K562 (cell line): ENCODE data around the gene HTRA3. TPM values are rescaled to one million over a fixed set of nuclear protein-coding genes. Genes with fewer than 3 reads are reported as not detected.
A peak's percentile ranks its signal among the peaks of the same experiment; 100 is the strongest.

Experiments
- HNRNPL ChIP-seq: fragments of 200-400 bp; formaldehyde crosslinking; IDR thresholded peaks from 2 replicates; pipeline ENCODE4 v1.6.1; 2017; ENCODE audit warnings: low read depth, mild to moderate bottlenecking, low read length
- LCOR ChIP-seq: sonication (generic); formaldehyde crosslinking; IDR thresholded peaks from 2 replicates; pipeline ENCODE4 v1.8.0; 2022; ENCODE audit warnings: mild to moderate bottlenecking, missing genetic modification reagents
- MTA3 ChIP-seq: fragments of 450-650 bp; formaldehyde crosslinking; IDR thresholded peaks from 2 replicates; pipeline ENCODE4 v1.6.1; 2017; ENCODE audit warnings: mild to moderate bottlenecking, borderline replicate concordance
- NCOA2 ChIP-seq, 2 experiments: fragments of 450-650 bp; IDR thresholded peaks; 2 replicates each; pipeline ENCODE4 v1.6.1; 2018; ENCODE audit warnings: mild to moderate bottlenecking in 2 of 2, moderate library complexity in 1 of 2; ENCODE audit not compliant: partially characterized antibody in 2 of 2
- NCOA6 ChIP-seq: fragments of 450-650 bp; IDR thresholded peaks from 2 replicates; pipeline ENCODE4 v1.6.1; 2017; ENCODE audit warnings: mild to moderate bottlenecking
- NFRKB ChIP-seq: fragments of 450-650 bp; IDR thresholded peaks from 2 replicates; pipeline ENCODE4 v1.6.1; 2016; ENCODE audit warnings: low read depth
- PCBP1 ChIP-seq: fragments of 200-400 bp; formaldehyde crosslinking; IDR thresholded peaks from 2 replicates; pipeline ENCODE4 v1.6.1; 2018; ENCODE audit warnings: mild to moderate bottlenecking, low read depth, low read length; ENCODE audit not compliant: poor library complexity, severe bottlenecking
- RB1 ChIP-seq: fragments of 450-650 bp; IDR thresholded peaks from 2 replicates; pipeline ENCODE4 v1.6.1; 2017; ENCODE audit warnings: low read depth, mild to moderate bottlenecking
- SIN3B ChIP-seq: fragments of 450-650 bp; IDR thresholded peaks from 2 replicates; pipeline ENCODE4 v1.6.1; 2017; ENCODE audit warnings: low read depth, mild to moderate bottlenecking, moderate library complexity
- SMARCA5 ChIP-seq: fragments of 450-650 bp; IDR thresholded peaks from 2 replicates; pipeline ENCODE4 v1.6.1; 2016
- SPI1 ChIP-seq: IDR thresholded peaks from 2 replicates; pipeline ENCODE4 v1.6.1; 2011; ENCODE audit warnings: low read depth, low read length, control low read depth, borderline replicate concordance
- ZBTB8A ChIP-seq: fragments of 450-650 bp; IDR thresholded peaks from 2 replicates; pipeline ENCODE4 v1.6.1; 2018; ENCODE audit warnings: mild to moderate bottlenecking, moderate library complexity; ENCODE audit not compliant: partially characterized antibody
- ZEB2 ChIP-seq: fragments of 450-650 bp; IDR thresholded peaks from 2 replicates; pipeline ENCODE4 v1.6.1; 2016
- ZNF263 ChIP-seq: sonication (generic); formaldehyde crosslinking; IDR thresholded peaks from 2 replicates; pipeline ENCODE4 v1.8.0; 2022; ENCODE audit warnings: mild to moderate bottlenecking, missing genetic modification reagents, borderline replicate concordance
- ZNF324 ChIP-seq: fragments of 250-450 bp; sonication (Bioruptor Pico); IDR thresholded peaks from 2 replicates; pipeline ENCODE4 v1.4.0; 2020; ENCODE audit warnings: mild to moderate bottlenecking
- ZNF384 ChIP-seq: IDR thresholded peaks from 2 replicates; pipeline ENCODE4 v1.6.1; 2012; ENCODE audit warnings: low read depth, low read length, improper control_type of control experiment
- ZNF444 ChIP-seq: fragments of 250-450 bp; sonication (Bioruptor Pico); IDR thresholded peaks from 2 replicates; pipeline ENCODE4 v1.4.0; 2020; ENCODE audit warnings: mild to moderate bottlenecking, moderate library complexity
- polyA plus RNA-seq, 8 experiments: library from polyadenylated mRNA; depleted of rRNA in 4 of 8; stranded (reverse) in 5 of 8; unstranded in 3 of 8; fragments of >200 nt; fragmentation: Nextera tagmentation in 2 of 8; fragmentation: Illumina TruSeq in 1 of 8; extraction: Ambion mirVana in 2 of 8; extraction: Trizol in 1 of 8; gene quantifications; 2 replicates each; pipeline versions ENCODE4 v1.2.1 to v1.2.3, GENCODE V29; 2011 to 2014; ENCODE audit warnings: inconsistent platforms in 1 of 8, missing spikeins in 1 of 8
- total RNA-seq, 7 experiments: library from RNA; depleted of rRNA in 6 of 7; stranded (reverse); fragments of >200 nt in 6 of 7; fragmentation: Illumina TruSeq in 2 of 7; extraction: Trizol in 2 of 7; gene quantifications; 2 replicates each; pipeline versions ENCODE4 v1.2.1 to v1.2.3, GENCODE V29; 2011 to 2021; ENCODE audit warnings: low replicate concordance in 1 of 7
- TF ChIP-seq, protein P1 (sequence below): fragments of 450-650 bp; IDR thresholded peaks from 2 replicates; pipeline ENCODE4 v1.6.1; 2016
- TF ChIP-seq, protein P2 (sequence below): fragments of 250-450 bp; sonication (Bioruptor Pico); IDR thresholded peaks from 2 replicates; pipeline ENCODE4 v1.8.0; 2021; ENCODE audit warnings: borderline replicate concordance, mild to moderate bottlenecking, moderate library complexity; ENCODE audit not compliant: poor library complexity, severe bottlenecking
- TF ChIP-seq, protein P3 (sequence below): fragments of 250-450 bp; sonication (Bioruptor Pico); IDR thresholded peaks from 2 replicates; pipeline ENCODE4 v1.5.0; 2020; ENCODE audit warnings: mild to moderate bottlenecking
- TF ChIP-seq, protein P4 (sequence below): fragments of 250-450 bp; sonication (Bioruptor Pico); IDR thresholded peaks from 2 replicates; pipeline ENCODE4 v1.5.1; 2021; ENCODE audit warnings: mild to moderate bottlenecking
- TF ChIP-seq, protein P5 (sequence below): fragments of 250-450 bp; sonication (Bioruptor Pico); IDR thresholded peaks from 2 replicates; pipeline ENCODE4 v1.4.0; 2020; ENCODE audit warnings: mild to moderate bottlenecking

The HTRA3 gene
- total and polyA plus RNA-seq, 9 of the 15 experiments (the other 6 are each of a cell fraction or from before 2014, with no cell fraction given), result 0.04 TPM; not detected in 8

DNA sequence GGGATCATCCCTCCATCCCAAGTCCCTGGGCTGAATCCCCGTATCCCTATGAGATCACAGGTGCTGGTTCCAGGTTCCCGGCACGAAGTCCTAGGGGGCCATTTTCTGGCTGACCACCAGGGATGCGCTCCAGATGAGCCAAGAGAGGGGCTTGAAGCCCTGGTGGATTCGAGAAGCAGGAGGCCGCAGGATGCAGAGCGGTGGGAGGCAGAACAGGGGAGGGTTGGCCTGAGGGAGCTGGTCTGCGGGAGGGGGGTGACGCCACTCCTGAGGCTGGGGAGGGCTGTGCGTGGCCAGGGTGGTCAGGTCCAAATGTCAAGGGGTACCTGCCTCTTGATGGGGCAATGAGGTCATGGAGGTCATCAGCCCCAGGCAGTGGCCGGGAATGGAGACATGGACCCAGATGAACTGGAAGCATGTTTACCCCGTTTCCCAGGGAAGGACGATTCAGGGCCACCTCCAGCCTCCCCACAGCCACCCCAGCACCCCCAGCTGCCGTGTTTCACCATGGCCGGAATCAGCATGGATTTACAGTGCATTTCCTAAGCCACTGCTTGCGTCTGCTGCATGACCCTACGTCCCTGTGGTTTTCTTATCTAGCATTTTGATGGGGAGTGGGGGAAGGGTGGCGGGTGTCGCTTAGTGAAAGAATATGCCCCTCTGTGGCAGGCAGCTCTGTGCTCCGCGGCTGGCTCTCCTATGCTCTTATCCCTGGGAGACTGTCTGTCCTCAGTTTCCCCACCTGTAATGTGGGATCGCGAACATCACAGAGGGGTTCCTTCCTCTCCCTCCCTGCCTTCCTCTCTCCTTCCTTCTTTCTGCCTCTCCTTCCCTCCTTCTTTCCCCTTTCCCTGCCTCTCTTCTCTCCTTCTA is 17.0 kb upstream of the HTRA3 start (continued):
- TF ChIP-seq, protein P1, sequence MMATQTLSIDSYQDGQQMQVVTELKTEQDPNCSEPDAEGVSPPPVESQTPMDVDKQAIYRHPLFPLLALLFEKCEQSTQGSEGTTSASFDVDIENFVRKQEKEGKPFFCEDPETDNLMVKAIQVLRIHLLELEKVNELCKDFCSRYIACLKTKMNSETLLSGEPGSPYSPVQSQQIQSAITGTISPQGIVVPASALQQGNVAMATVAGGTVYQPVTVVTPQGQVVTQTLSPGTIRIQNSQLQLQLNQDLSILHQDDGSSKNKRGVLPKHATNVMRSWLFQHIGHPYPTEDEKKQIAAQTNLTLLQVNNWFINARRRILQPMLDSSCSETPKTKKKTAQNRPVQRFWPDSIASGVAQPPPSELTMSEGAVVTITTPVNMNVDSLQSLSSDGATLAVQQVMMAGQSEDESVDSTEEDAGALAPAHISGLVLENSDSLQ, result peak; percentile 48
- TF ChIP-seq ZNF324 (CRISPR knock-in tag), result no peak
- TF ChIP-seq HNRNPL, result no peak
- TF ChIP-seq RB1, result no peak
- TF ChIP-seq, protein P2, sequence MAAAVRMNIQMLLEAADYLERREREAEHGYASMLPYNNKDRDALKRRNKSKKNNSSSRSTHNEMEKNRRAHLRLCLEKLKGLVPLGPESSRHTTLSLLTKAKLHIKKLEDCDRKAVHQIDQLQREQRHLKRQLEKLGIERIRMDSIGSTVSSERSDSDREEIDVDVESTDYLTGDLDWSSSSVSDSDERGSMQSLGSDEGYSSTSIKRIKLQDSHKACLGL (CRISPR knock-in tag), result no peak
- no peak for TF ChIP-seq ZNF444 (CRISPR knock-in tag)
- no peak for TF ChIP-seq SIN3B
- no peak for TF ChIP-seq NCOA2 (IDR thresholded peaks at IDR 0.05; ENCODE audit: partially characterized antibody in 2 of 2)
- no peak for TF ChIP-seq ZNF384
- TF ChIP-seq, protein P3, sequence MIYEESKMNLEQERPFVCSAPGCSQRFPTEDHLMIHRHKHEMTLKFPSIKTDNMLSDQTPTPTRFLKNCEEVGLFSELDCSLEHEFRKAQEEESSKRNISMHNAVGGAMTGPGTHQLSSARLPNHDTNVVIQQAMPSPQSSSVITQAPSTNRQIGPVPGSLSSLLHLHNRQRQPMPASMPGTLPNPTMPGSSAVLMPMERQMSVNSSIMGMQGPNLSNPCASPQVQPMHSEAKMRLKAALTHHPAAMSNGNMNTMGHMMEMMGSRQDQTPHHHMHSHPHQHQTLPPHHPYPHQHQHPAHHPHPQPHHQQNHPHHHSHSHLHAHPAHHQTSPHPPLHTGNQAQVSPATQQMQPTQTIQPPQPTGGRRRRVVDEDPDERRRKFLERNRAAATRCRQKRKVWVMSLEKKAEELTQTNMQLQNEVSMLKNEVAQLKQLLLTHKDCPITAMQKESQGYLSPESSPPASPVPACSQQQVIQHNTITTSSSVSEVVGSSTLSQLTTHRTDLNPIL (CRISPR knock-in tag), result no peak
- TF ChIP-seq SMARCA5, result no peak
- TF ChIP-seq, protein P4, sequence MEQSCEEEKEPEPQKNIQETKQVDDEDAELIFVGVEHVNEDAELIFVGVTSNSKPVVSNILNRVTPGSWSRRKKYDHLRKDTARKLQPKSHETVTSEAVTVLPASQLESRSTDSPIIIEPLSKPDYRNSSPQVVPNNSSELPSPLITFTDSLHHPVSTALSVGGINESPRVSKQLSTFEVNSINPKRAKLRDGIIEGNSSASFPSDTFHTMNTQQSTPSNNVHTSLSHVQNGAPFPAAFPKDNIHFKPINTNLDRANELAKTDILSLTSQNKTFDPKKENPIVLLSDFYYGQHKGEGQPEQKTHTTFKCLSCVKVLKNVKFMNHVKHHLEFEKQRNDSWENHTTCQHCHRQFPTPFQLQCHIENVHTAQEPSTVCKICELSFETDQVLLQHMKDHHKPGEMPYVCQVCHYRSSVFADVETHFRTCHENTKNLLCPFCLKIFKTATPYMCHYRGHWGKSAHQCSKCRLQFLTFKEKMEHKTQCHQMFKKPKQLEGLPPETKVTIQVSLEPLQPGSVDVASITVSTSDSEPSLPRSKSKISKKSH (CRISPR knock-in tag), result no peak
- TF ChIP-seq ZNF263, result no peak
- TF ChIP-seq LCOR (CRISPR knock-in tag), result no peak
- no peak for TF ChIP-seq MTA3
- TF ChIP-seq SPI1, result no peak
- no peak for TF ChIP-seq NCOA6
- TF ChIP-seq, protein P5, sequence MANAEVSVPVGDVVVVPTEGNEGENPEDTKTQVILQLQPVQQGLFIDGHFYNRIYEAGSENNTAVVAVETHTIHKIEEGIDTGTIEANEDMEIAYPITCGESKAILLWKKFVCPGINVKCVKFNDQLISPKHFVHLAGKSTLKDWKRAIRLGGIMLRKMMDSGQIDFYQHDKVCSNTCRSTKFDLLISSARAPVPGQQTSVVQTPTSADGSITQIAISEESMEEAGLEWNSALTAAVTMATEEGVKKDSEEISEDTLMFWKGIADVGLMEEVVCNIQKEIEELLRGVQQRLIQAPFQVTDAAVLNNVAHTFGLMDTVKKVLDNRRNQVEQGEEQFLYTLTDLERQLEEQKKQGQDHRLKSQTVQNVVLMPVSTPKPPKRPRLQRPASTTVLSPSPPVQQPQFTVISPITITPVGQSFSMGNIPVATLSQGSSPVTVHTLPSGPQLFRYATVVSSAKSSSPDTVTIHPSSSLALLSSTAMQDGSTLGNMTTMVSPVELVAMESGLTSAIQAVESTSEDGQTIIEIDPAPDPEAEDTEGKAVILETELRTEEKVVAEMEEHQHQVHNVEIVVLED (CRISPR knock-in tag), result no peak; the same call in 1 of the 2 replicates
- TF ChIP-seq NFRKB, result no peak
- no peak for TF ChIP-seq ZBTB8A
- TF ChIP-seq ZEB2, result peak; percentile 50; the same call in 1 of the 2 replicates
- no peak for TF ChIP-seq PCBP1
